A549 treated with CORT108297 at 1 μM for 4 hours (cell line): ENCODE results near the gene ZDHHC11. TPM values are rescaled to one million over a fixed set of nuclear protein-coding genes. Genes with fewer than 3 reads are reported as not detected.

Experiments
- total RNA-seq: library from RNA; stranded (reverse); fragments of 200-300 nt; extraction: Qiagen RNA extraction; gene quantifications from 5 replicates; pipeline ENCODE4 v1.2.3, GENCODE V29; 2022

Gene ZDHHC11, protein sequence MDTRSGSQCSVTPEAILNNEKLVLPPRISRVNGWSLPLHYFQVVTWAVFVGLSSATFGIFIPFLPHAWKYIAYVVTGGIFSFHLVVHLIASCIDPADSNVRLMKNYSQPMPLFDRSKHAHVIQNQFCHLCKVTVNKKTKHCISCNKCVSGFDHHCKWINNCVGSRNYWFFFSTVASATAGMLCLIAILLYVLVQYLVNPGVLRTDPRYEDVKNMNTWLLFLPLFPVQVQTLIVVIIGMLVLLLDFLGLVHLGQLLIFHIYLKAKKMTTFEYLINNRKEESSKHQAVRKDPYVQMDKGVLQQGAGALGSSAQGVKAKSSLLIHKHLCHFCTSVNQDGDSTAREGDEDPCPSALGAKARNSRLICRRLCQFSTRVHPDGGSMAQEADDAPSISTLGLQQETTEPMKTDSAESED
- total RNA-seq, result 14.5 to 21.3 TPM (median 17.1 TPM) in 5 replicates

DNA sequence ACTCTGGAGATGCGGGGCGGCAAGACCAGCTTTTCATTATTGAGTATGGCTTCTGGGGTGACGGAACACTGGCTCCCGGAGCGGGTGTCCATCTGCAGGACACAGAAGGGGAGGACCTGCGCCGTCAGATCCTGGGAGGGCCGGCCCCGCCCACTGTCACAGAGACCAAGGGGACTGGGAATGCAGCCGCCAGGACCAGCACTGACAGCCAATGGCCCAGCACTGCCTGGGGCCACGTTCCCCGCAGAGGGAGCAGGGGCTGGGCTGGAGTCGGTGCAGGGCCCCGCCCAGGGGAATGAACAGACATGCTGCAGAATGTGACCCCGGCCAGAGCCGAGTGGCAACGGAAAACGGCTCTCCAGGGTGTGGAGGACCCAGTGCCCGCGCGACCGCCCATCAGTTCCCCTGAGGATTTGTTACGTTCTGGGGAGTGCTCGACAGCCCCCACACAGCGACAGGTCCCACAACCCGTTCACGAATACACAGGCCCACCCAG lies at the start of gene ZDHHC11:
ZDHHC11 (minus strand) TSS at position 476 of the 496 bp plus-strand sequence; CDS start at position 92, 384 bp downstream.

DNA sequence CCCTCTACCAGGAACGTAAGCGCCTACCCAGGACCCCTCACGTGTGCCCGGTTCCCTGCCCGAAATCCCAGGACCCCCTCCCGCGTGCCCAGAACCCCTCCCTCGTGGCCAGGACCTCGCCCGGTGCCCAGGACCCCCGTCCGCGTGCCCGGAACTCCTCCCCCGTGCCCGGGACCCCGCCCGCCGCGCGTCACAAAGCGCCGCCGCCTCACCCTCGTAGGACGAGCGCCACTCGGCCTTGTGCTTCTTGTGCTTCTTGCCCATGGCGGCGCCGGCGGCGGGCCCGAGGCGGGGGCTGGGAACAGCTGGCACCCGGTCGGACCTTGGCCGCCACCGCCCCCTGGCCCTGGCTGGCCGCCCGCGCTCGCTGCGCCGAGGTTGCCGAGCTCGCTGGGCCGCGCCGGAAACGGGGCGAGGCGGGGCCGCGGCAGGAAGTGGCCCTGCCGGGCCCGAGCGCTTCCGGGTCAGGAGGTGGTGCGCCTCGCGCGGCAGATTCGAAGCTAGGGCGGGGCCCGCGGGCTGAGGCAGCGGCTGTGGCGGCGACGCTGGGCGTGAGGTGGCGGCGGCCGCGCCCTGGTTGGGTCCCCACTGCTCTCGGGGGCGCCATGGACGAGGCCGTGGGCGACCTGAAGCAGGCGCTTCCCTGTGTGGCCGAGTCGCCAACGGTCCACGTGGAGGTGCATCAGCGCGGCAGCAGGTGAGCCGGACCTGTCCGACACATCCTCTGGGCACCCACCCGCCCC lies 41.8 kb upstream of the ZDHHC11 start, which contains the start of the genes BRD9 and TRIP13:
BRD9 (minus strand) TSS at position 408 of the 743 bp plus-strand sequence; CDS start at position 264, 144 bp downstream.
TRIP13 (plus strand) TSS at position 491 of the 743 bp plus-strand sequence; CDS start at position 606, 115 bp downstream.

DNA sequence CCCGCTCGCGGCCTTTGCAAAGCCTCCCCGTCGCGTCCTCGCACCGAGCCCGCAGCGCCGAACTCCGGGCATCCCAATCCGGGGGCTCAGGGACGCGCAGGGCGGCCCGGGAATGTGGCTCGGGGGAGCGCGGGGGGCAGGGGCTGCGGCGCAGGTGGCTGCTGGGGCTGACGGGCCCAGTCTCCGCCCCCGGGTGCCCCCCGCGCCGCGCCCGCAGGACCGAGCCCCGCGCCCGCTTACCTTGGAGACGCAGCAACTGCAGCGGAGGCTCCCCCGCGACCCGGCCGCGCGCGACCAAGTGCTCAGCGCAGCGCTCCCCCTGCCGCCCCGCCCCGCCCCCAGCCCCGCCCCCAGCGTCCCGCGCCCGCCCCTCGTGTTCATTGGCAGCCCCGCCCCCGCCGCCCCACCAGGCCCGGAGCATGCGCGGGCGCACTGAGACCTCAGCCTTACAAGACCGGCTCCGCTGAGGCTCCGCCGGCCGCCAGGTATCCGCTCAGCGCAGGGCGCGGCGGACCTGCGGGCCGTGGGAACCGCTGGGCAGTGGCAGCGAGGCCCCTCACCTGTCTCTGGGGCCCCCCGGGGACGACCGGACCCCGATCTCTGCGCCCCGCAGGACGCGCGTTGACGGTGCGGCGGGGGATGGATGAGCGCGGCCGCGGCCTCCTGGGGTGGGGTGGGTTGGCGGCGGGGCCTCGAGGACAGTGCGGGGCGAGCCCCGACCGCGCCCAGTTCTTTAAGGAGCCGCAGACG lies 66.2 kb downstream of the ZDHHC11 start, which contains the start of gene ZDHHC11B:
ZDHHC11B (minus strand) TSS at position 302 of the 750 bp plus-strand sequence. CDS start 17,810 bp downstream, outside the sequence.

Other genes starting within 250 kb of the ZDHHC11 start
- 7.6 to 10.9 TPM (median 10.3 TPM) in 5 replicates for gene CEP72, start 238.6 kb downstream of the ZDHHC11 start, total RNA-seq
- 4.7 to 6.4 TPM (median 5.6 TPM) in 5 replicates for gene TPPP, start 157.6 kb downstream of the ZDHHC11 start, total RNA-seq
- gene ZDHHC11B, start 66.3 kb downstream of the ZDHHC11 start, total RNA-seq, result 0.83 to 1.7 TPM (median 1.2 TPM) in 5 replicates
- gene BRD9, start 41.8 kb upstream of the ZDHHC11 start, total RNA-seq, result 35.2 to 41.9 TPM (median 41.3 TPM) in 5 replicates
- gene TRIP13, start 41.9 kb upstream of the ZDHHC11 start, total RNA-seq, result 65.1 to 72.8 TPM (median 70.4 TPM) in 5 replicates
- 13.7 to 19.1 TPM (median 18.3 TPM) in 5 replicates for gene NKD2, start 157.8 kb upstream of the ZDHHC11 start, total RNA-seq